Measurements from ENCODE around the gene CD96.

GRCh38 chr3:111595232-111595631 is 53.2 kb downstream of the CD96 start, which contains the start of gene ZBED2:
- TF ChIP-seq CTCF (conservative IDR thresholded peaks at IDR 0.05 in 1 of 2, IDR thresholded peaks at IDR 0.05 in 1 of 2; ENCODE audit: low read depth in 1 of 2, low read length in 2 of 2) (no peak), EZH2 (IDR thresholded peaks at IDR 0.05; ENCODE audit: low read length, missing control alignments) (no peak)
